Peyer's patch (tissue), 4 donors: ENCODE results near the gene LAMC3. TPM values are rescaled to one million over a fixed set of nuclear protein-coding genes. Genes with fewer than 3 reads are reported as not detected.

Source experiments
- DNase-seq, 3 donors: peaks; one replicate each; pipeline ENCODE4 v3.0.0-alpha.2; 2017 to 2019
- H3K27ac ChIP-seq, 4 donors: fragments of 200-600 bp; sonication (generic); one replicate each; pipeline ENCODE4 v1.5.1; 2016 to 2019
- H3K27me3 ChIP-seq, 2 donors: fragments of 200-600 bp; sonication (generic); one replicate each; pipeline ENCODE4 v1.5.1; 2019
- H3K36me3 ChIP-seq, 3 donors: fragments of 200-600 bp; sonication (generic); one replicate each; pipeline ENCODE4 v1.5.1; 2016 to 2019
- H3K4me1 ChIP-seq, 4 donors: fragments of 200-600 bp; sonication (generic); one replicate each; pipeline ENCODE4 v1.5.1; 2016 to 2019
- H3K4me3 ChIP-seq, 4 donors: fragments of 200-600 bp; sonication (generic); 1 replicate in 3 of 4; 2 replicates in 1 of 4; pipeline ENCODE4 v1.5.1; 2016 to 2019; ENCODE audit warnings: mild to moderate bottlenecking in 1 of 4
- H3K9me3 ChIP-seq, 4 donors: fragments of 200-600 bp; sonication (generic); one replicate each; pipeline ENCODE4 v1.5.1; 2016 to 2019; ENCODE audit warnings: mild to moderate bottlenecking in 1 of 4
- POLR2A ChIP-seq, 2 donors: fragments of 450-650 bp; IDR thresholded peaks; one replicate each; pipeline ENCODE4 v1.5.1; 2017; ENCODE audit warnings: antibody characterized with exemption in 2 of 2, mild to moderate bottlenecking in 2 of 2, moderate library complexity in 2 of 2
- total RNA-seq, 4 donors: library from RNA; depleted of rRNA; stranded (reverse); fragments of >200 nt; gene quantifications; one replicate each; pipeline ENCODE4 v1.1.0, GENCODE V29; 2016
- TF ChIP-seq, protein P1 (sequence below), 6 experiments: fragments of 450-650 bp in 4 of 6; fragments of 200-600 bp in 2 of 6; sonication (generic) in 1 of 6; IDR thresholded peaks; one replicate each; pipeline ENCODE4 v1.5.1; 2017 to 2019; ENCODE audit warnings: antibody characterized with exemption in 6 of 6, mild to moderate bottlenecking in 3 of 6, moderate library complexity in 1 of 6

Gene LAMC3
- total RNA-seq, 4 donors from 2014 or later: 1.6 to 4.1 (median 3.9) TPM; not detected in 1

DNA sequence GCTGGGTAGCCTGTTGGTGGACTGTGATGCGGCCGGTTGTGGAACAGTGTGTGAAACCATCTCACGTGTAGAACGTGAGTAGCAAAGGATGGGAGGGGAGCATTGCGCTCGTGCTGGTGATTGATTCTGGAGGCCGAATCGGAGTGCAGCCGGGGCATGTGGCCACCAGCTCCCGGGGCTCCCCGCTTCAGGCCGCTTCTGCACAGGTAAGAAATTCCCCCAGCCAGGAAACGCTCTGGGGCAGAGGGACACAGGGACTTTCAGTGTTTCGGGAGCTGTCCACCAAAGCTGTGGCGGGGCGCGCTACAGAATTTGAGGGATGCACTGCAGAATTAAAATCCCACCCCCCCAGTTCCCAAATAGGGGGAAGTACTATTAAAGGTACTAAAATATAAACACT, 41.9 kb downstream of the LAMC3 start:
- peaks cover 0 to 4% (median 0%) of the 10 kb centered on the region in 4 donors for H3K4me1 ChIP-seq
- H3K9me3 ChIP-seq: no peaks in the 10 kb centered on the region
- TF ChIP-seq, protein P1, sequence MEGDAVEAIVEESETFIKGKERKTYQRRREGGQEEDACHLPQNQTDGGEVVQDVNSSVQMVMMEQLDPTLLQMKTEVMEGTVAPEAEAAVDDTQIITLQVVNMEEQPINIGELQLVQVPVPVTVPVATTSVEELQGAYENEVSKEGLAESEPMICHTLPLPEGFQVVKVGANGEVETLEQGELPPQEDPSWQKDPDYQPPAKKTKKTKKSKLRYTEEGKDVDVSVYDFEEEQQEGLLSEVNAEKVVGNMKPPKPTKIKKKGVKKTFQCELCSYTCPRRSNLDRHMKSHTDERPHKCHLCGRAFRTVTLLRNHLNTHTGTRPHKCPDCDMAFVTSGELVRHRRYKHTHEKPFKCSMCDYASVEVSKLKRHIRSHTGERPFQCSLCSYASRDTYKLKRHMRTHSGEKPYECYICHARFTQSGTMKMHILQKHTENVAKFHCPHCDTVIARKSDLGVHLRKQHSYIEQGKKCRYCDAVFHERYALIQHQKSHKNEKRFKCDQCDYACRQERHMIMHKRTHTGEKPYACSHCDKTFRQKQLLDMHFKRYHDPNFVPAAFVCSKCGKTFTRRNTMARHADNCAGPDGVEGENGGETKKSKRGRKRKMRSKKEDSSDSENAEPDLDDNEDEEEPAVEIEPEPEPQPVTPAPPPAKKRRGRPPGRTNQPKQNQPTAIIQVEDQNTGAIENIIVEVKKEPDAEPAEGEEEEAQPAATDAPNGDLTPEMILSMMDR (IDR thresholded peaks at IDR 0.05): no peak
- no peak for TF ChIP-seq POLR2A (IDR thresholded peaks at IDR 0.05)
- DNase-seq: no peak
- no peaks in the 10 kb centered on the region for H3K27me3 ChIP-seq
- H3K27ac ChIP-seq: no peak overlapping the region
- no peaks in the 10 kb centered on the region for H3K36me3 ChIP-seq
- no peak overlapping the region for H3K4me3 ChIP-seq

DNA sequence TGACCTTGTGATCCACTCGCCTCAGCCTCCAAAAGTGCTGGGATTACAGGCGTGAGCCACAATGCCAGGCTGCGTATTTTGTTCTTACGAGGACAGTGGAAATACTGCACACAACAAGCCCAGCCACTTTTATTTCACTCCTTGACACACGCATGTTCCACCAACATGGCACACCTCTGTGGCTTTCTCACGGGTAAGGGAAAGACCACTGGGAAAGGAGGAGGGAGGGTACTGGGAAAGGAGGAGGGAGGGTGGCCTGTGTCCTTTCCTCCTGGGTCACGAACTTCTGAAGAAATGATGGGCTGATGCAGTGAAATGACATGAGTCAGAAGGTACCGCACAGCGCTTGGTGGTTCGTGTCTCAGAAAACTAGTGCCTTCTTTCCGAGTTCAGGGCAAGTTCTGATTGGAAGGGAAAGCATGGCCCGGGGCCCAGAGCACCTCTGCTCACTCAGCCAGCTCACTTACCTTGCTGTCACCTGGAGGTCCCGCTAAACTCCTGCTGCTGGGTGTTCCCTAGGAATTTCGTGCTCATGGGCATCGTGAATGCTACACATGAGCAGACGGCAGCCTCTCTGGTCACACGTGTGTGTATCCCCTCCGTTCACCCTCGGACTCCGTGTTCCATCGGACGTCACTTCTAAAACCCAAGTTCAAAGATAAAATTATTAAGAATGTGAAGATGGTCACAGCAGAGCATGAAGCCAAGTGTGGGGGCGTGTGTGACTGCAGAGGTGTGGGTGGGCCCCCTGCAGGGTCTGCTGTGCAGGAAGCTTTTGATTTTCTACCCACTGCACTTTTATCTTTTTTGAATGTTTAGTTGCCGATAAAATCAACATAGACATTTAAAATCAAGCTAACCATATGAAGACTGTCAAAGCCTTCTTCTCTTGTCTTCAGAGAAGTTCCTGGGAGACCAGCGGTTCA, 42.9 kb downstream of the LAMC3 start:
- H3K27me3 ChIP-seq: no peaks in the 10 kb centered on the region
- H3K9me3 ChIP-seq: no peaks in the 10 kb centered on the region
- no peak for TF ChIP-seq POLR2A (IDR thresholded peaks at IDR 0.05)
- TF ChIP-seq, protein P1 (IDR thresholded peaks at IDR 0.05): no peak
- no peaks in the 10 kb centered on the region for H3K36me3 ChIP-seq
- no peaks in the 10 kb centered on the region for H3K4me1 ChIP-seq
- no peak overlapping the region for H3K27ac ChIP-seq
- H3K4me3 ChIP-seq: no peak overlapping the region
- no peak for DNase-seq

DNA sequence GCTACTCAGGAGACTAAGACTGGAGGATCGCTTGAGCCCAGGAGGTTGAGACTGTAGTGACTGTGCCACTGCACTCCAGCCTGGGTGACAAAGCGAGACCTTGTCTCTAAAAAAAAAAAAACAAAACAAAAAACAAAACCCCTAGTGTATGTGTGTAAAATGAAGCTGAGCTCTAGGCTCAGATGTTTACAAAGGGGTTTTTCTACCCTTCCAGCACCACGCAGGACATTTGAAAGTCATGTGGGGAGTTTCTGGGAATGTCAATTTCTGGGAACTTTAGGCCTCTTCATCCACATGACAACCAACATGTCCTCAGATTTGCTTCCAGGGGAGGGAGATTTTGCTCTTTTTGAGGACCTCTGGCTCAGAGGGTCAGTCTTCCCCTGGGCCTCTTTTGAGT, 44.9 kb downstream of the LAMC3 start:
- Histone ChIP-seq H3K9me3 (no peaks in the 10 kb centered on the region), H3K36me3 (no peaks in the 10 kb centered on the region), H3K27me3 (no peaks in the 10 kb centered on the region), H3K4me3 (no peak overlapping the region), H3K27ac (no peak overlapping the region), H3K4me1 (no peaks in the 10 kb centered on the region)
- TF ChIP-seq, protein P1 (IDR thresholded peaks at IDR 0.05): no peak
- no peak for TF ChIP-seq POLR2A (IDR thresholded peaks at IDR 0.05)
- no peak for DNase-seq

DNA sequence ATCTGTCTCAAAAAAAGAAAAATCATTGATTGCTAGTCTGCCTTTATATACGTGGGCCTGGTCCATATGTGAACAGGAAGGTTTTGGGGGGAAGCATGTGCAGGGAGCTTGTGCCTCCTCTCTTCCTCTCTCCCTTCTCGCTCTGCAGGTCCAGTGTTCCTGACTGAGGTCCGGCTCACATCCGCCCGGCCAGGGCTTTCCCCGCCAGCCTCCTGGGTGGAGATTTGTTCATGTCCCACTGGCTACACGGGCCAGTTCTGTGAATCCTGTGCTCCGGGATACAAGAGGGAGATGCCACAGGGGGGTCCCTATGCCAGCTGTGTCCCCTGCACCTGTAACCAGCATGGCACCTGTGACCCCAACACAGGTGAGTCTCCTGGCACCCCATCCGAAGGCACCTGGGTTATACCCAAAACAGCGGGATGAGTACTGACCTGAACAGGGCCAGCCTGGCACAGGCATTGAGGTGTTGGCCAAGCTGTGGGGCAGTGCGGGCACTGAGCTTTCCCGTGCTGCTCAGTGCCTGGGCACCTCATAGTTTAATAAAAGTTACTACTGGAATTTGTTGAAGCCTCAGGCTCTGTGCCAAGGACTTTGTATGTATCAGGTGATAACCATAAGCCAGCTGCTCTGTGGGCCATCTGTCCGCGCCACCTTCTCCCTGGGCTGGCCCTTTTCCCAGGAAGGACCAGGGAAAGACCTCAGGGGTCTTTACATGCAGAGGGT, 48.0 kb downstream of the LAMC3 start:
- no peaks in the 10 kb centered on the region for H3K27me3 ChIP-seq
- no peaks in the 10 kb centered on the region for H3K36me3 ChIP-seq
- no peaks in the 10 kb centered on the region for H3K9me3 ChIP-seq
- peak in 1 of 3 donors; percentile 46 for DNase-seq
- H3K27ac ChIP-seq: no peak overlapping the region
- no peak overlapping the region for H3K4me3 ChIP-seq
- TF ChIP-seq, protein P1 (IDR thresholded peaks at IDR 0.05): no peak
- TF ChIP-seq POLR2A (IDR thresholded peaks at IDR 0.05): no peak
- no peaks in the 10 kb centered on the region for H3K4me1 ChIP-seq

DNA sequence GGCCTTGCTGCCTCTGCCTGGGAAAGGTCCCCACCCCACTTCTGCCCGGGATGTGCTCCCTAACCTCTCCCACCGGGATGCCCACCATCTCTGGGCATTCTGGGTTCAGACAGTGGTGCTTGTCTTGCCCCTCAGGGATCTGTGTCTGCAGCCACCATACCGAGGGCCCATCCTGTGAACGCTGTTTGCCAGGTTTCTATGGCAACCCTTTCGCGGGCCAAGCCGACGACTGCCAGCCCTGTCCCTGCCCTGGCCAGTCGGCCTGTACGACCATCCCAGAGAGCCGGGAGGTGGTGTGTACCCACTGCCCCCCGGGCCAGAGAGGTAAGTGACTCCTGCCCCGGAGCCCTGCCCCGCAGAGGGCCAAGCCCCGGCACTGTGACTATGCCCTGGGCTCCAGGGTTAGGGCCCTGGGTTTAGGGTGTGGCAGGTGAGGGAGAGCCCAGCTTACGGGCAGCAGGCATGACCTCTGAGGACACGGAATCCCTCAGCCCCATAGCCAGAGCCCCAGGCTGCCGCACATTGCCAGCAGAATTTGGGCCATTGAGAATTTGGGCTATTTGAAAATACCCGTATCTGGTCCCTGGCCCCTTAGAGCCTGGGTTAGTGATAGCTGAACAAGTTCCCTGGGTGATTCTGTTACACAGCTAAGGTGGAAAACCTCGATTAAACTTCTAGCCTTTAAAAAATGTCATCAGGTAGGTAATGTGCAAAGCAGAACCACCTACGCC, 52.1 kb downstream of the LAMC3 start:
- no peaks in the 10 kb centered on the region for H3K4me1 ChIP-seq
- H3K9me3 ChIP-seq: no peaks in the 10 kb centered on the region
- H3K27ac ChIP-seq: no peak overlapping the region
- DNase-seq: no peak
- H3K36me3 ChIP-seq: no peaks in the 10 kb centered on the region
- H3K4me3 ChIP-seq: no peak overlapping the region
- no peaks in the 10 kb centered on the region for H3K27me3 ChIP-seq
- TF ChIP-seq, protein P1 (IDR thresholded peaks at IDR 0.05): no peak
